DMS79 treated with DMSO at 0.1 percent for 48 hours (cell line): ENCODE measurements around the gene DHRSX.
"Not testable (repeated sequence)": the region's sequence is repeated elsewhere in the genome, so short reads cannot be mapped to it uniquely, and the experiment has no call there.

Source experiments
- DNase-seq: peaks from one replicate; lab custom pipeline; 2025; lab: John Stamatoyannopoulos, UW

The DHRSX gene

GRCh38 chrX:2351321-2351720 lies 149.5 kb downstream of the DHRSX start:
- no peak for DNase-seq

- not testable (repeated sequence) for DNase-seq
Measured at GRCh38 chrX:2350703-2351102, 150.1 kb downstream of the DHRSX start.

DNA sequence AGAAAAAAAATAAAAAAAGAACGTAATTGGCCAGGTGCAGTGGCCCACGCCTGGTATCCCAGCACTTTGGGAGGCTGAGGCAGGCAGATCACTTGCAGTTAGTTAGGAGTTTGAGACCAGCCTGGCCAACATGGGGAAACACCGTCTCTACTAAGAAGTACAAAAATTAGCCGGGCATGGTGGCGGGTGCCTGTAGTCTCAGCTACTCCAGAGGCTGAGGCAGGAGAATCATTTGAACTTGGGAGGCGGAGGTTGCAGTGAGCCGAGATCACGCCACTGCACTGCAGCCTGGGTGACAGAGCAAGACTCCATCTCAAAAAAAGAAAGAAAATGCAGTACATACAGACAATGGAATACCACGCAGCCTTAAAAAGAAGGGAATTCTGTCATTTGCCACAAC lies 150.7 kb downstream of the DHRSX start:
- DNase-seq, result not testable (repeated sequence)

GRCh38 chrX:2348211-2348610 lies 152.6 kb downstream of the DHRSX start:
- DNase-seq, result no peak

- no peak for DNase-seq
Measured at GRCh38 chrX:2346158-2346557, 154.6 kb downstream of the DHRSX start.

DNA sequence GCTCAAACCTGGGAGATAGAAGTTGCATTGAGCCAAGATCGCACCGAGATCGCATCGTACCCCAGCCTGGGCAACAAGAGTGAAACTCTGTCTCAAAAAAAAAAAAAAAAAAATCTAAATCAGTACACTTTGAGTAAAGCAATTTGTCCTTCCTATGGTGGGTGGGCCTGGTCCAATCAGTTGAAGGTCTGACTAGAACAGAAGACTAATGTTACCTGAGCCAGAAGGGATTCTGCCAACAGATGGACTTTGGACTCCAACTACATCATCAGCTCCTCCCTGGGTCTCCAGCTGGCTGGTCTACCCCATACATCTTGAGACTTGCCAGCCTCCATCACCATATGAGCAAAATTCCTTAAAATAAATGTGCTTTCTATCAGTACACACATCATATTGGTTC lies 155.2 kb downstream of the DHRSX start:
- no peak for DNase-seq

DNA sequence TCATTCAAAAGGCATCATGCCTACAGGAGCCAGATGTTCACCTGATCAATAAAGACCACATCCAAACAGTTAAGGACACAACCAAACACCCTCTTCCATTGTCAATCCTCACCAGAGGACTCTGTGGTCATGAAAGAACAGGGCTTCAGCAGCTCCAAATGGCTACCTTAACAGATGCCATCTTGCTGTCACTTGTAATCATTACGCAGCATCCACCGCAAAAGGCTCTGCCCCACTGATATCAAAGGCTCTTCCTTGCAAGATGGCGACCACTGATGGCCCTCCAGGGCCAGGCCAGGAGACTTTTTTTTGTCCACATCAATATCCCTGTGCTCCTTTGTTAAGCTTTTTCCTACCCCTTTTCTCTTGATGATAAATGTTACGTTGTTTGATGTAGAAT lies 157.4 kb downstream of the DHRSX start:
- no peak for DNase-seq

GRCh38 chrX:2342874-2343273 lies 157.9 kb downstream of the DHRSX start:
- DNase-seq, result no peak

DNA sequence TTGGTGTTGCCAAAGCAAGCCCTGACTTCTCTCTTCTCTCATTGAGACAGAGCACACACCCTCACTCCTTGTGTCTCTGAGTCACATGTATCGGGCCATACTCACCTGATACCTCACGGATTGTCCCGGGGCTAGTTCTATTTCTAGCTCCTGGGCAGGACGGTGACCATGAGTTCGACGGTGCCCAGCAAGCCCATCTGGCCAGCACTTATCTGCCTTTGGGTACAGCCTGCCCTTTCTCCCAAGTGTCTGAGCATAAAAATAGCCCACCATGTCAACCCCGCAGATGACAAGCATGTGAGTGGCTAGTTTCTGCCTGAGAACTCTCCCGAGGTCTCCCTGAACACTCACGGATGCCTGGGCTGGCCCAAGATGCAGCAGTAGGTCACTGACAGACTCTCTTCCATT lies 158.5 kb downstream of the DHRSX start:
- no peak for DNase-seq

DNA sequence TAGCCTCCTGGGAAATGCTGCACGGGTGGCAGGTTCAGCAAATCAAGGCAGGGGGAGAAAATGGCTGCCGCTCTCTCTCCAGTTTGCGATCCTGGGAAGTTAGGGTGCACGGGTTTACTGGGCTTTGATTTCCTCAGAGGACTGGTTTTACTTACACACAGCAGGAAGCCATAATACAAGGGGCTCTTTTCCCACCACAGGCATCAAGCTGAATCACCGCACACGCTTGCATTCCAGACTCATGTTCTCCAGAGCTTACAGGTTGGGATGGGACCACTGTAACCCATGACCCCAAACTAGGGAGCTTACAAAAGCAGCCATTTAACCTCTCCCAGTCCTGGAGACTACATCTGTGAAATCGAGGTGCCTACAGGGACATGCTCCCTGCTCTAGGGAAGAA lies 159.8 kb downstream of the DHRSX start:
- no peak for DNase-seq

- no peak for DNase-seq
Measured at GRCh38 chrX:2336181-2336580, 164.6 kb downstream of the DHRSX start.

DNA sequence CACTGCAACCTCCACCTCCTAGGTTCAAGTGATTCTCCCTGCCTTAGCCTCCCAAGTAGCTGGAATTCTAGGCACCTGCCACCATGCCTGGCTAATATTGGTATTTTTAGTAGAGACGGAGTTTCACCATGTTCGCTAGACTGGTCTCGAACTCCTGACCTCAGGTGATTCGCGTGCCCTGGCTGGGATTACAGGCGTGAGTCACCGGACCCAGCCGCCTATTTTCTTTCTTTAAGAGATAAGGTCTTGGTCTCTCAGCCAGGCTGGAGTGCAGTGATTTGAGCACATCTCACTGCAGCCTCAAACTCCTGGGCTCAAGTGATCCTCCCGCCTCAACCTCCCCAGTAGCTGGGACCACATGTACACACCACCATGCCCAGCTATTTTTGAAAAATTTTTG lies 166.5 kb downstream of the DHRSX start:
- no peak for DNase-seq

- no peak for DNase-seq
Measured at GRCh38 chrX:2332252-2332651, 168.5 kb downstream of the DHRSX start.

DNA sequence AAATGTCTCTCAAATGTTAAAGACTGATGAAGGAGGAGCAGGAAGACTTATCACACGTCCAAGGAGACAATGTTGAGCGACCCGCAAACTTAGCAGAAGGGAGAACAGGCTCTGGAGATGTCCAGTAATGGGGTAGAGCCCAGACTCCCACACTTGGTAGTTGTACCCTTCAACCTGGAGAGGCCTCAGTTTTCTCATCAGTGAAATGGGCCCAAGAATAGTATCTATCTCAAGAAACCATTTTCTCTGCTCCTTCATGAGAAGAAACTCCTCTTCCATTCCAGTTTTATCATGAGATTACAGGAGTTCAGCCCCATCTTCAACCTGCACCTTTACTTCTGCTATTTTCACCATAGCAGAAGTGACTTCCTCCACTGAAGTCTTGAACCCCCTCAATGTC lies 169.9 kb downstream of the DHRSX start:
- no peak for DNase-seq

DNA sequence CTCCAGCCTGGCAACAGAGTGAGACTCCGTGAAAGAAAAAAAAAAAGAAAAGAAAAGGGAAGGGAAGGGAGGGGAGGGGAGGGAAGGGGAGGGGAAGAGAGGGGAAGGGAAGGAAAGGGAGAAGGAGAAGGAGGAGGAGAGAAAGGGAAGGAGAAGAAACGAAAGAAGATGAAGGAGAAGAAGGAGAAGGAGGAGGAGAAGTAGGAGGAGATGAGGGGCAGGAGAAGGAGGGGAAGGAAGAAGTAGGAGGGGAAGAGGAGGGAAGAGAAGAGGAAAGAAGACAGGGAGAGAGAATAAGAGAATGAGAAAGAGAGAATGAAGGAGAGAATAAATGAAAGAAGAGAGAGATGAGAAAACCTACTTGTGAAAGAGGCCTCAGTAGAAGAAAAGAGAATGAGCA lies 170.3 kb downstream of the DHRSX start:
- no peak for DNase-seq

- DNase-seq, result no peak
Measured at GRCh38 chrX:2327423-2327822, 173.4 kb downstream of the DHRSX start.

GRCh38 chrX:2325076-2325784 lies 175.5 kb downstream of the DHRSX start:
- DNase-seq, result no peak

GRCh38 chrX:2324151-2324550 lies 176.6 kb downstream of the DHRSX start:
- DNase-seq, result no peak

DNA sequence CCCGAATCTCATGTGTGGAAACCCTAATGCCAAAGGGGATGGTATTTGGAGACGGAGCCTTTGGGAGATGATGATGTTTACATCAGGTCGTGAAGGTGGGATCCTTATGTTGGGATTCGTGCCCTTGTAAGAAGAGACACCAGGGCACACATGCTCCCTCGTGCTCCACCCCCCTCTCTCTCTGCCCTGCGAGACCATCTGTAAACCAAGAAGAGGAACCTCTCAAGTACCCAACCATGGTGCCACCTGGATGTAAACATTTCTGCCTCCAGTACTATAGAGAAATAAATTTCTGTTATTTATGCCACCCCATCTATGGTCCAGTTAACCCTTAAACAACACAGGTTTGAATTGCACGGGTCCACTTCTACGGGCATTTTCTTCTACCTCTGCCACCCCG lies 179.4 kb downstream of the DHRSX start:
- DNase-seq, result no peak

GRCh38 chrX:2320580-2321327 lies 180.0 kb downstream of the DHRSX start:
- DNase-seq, result no peak

DNA sequence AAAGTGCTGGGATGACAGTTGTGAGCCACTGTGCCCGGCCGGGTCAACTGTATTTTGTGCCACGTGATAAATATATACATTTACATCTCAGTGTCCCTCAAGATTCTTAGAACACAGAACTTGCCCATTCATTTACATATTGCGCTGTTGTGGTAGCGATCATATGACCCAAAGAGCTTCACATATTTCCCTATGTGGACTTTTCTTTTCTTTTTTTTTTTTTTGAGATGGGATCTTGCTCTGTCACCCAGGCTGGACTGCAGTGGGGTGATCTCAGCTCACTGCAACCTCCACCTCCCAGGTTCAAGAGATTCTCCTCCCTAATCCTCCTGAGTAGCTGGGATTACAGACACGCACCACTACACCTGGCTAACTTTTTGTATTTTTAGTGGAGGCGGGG lies 180.7 kb downstream of the DHRSX start:
- no peak for DNase-seq

GRCh38 chrX:2318371-2318770 lies 182.4 kb downstream of the DHRSX start:
- DNase-seq, result no peak

- DNase-seq, result no peak
Measured at GRCh38 chrX:2317527-2318055, 183.2 kb downstream of the DHRSX start.

DNA sequence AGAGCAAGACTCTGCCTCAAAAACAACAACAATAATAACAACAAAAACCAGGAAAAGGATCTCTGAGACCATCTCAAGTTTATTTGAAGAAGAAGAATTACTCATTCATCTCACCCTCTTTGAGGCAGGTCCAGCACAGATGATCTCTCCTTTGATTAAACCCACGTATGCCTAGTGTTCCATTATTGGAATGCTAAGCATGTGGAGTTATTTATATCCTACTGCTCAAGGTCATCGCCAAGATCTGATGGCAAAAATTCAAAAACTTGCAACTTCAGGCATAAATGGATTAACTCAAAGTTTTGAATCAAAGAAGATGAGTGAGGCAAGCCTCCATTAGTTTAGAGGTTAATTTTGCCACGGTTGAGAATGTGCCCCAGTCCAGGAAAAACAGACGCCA lies 184.2 kb downstream of the DHRSX start:
- no peak for DNase-seq
